K562 (cell line): ENCODE data around the gene SEC61A1. TPM values are rescaled to one million over a fixed set of nuclear protein-coding genes. Genes with fewer than 3 reads are reported as not detected.

Source experiments
- BMI1 ChIP-seq: fragments of 150-350 bp; IDR thresholded peaks from 2 replicates; pipeline ENCODE4 v1.6.1; 2014; ENCODE audit warnings: low read length
- CUX1 ChIP-seq: fragments of 200-800 bp; sonication (Bioruptor generic); IDR thresholded peaks from 2 replicates; pipeline ENCODE4 v1.6.1; 2016; ENCODE audit warnings: missing genetic modification characterization, missing compliant biosample characterization
- DMBX1 ChIP-seq: fragments of 250-450 bp; sonication (Bioruptor Pico); IDR thresholded peaks from 2 replicates; pipeline ENCODE4 v1.8.0; 2022; ENCODE audit warnings: inconsistent platforms, mild to moderate bottlenecking, moderate library complexity, borderline replicate concordance
- HDAC6 ChIP-seq: IDR thresholded peaks from 2 replicates; pipeline ENCODE4 v1.6.1; 2012; ENCODE audit warnings: low read depth, mild to moderate bottlenecking, control low read depth, inconsistent platforms, low read length, moderate library complexity
- HNRNPL ChIP-seq: fragments of 200-400 bp; formaldehyde crosslinking; IDR thresholded peaks from 2 replicates; pipeline ENCODE4 v1.6.1; 2017; ENCODE audit warnings: low read depth, mild to moderate bottlenecking, low read length
- HOXB6 ChIP-seq: fragments of 250-450 bp; sonication (Bioruptor Pico); IDR thresholded peaks from 2 replicates; pipeline ENCODE4 v1.5.1; 2022; ENCODE audit warnings: mild to moderate bottlenecking, borderline replicate concordance
- IRF2 ChIP-seq: sonication (generic); formaldehyde crosslinking; IDR thresholded peaks from 2 replicates; pipeline ENCODE4 v1.8.1; 2022; ENCODE audit warnings: mild to moderate bottlenecking, missing genetic modification reagents
- TGIF2 ChIP-seq: sonication (generic); formaldehyde crosslinking; IDR thresholded peaks from 2 replicates; pipeline ENCODE4 v1.8.1; 2022; ENCODE audit warnings: mild to moderate bottlenecking, missing genetic modification reagents, moderate library complexity
- ZNF318 ChIP-seq, 2 experiments: fragments of 450-650 bp; IDR thresholded peaks; 2 replicates each; pipeline ENCODE4 v1.6.1; 2016; ENCODE audit warnings: mild to moderate bottlenecking in 2 of 2, borderline replicate concordance in 1 of 2, low read depth in 1 of 2, moderate library complexity in 1 of 2
- polyA plus RNA-seq, 8 experiments: library from polyadenylated mRNA; depleted of rRNA in 4 of 8; stranded (reverse) in 5 of 8; unstranded in 3 of 8; fragments of >200 nt; fragmentation: Nextera tagmentation in 2 of 8; fragmentation: Illumina TruSeq in 1 of 8; extraction: Ambion mirVana in 2 of 8; extraction: Trizol in 1 of 8; gene quantifications; 2 replicates each; pipeline versions ENCODE4 v1.2.1 to v1.2.3, GENCODE V29; 2011 to 2014; ENCODE audit warnings: inconsistent platforms in 1 of 8, missing spikeins in 1 of 8
- total RNA-seq, 7 experiments: library from RNA; depleted of rRNA in 6 of 7; stranded (reverse); fragments of >200 nt in 6 of 7; fragmentation: Illumina TruSeq in 2 of 7; extraction: Trizol in 2 of 7; gene quantifications; 2 replicates each; pipeline versions ENCODE4 v1.2.1 to v1.2.3, GENCODE V29; 2011 to 2021; ENCODE audit warnings: low replicate concordance in 1 of 7

Gene SEC61A1
- total and polyA plus RNA-seq, 9 of the 15 experiments (the other 6 are each of a cell fraction or from before 2014, with no cell fraction given): 1.9 to 140 (median 79.1) TPM

- TF ChIP-seq ZNF318 (IDR thresholded peaks at IDR 0.05; ENCODE audit: borderline replicate concordance in 1 of 2, low read depth in 1 of 2) (no peak), HOXB6 (CRISPR knock-in tag) (no peak), DMBX1 (CRISPR knock-in tag) (no peak), CUX1 (CRISPR knock-in tag) (no peak), IRF2 (CRISPR knock-in tag) (no peak), HNRNPL (no peak), BMI1 (no peak), TGIF2 (no peak), HDAC6 (no peak)
These were observed at the start of gene SEC61A1 (continued) for GRCh38 chr3:128051837-128052594.
